Neural cell (in vitro differentiated cells): ENCODE data around the gene YWHAQ. TPM values are rescaled to one million over a fixed set of nuclear protein-coding genes. Genes with fewer than 3 reads are reported as not detected.
A peak's percentile ranks its signal among the peaks of the same experiment; 100 is the strongest.

Experiments used
- H2AFZ ChIP-seq: fragments of 200-600, 300-800 bp; sonication (generic), shearing (Covaris generic); 2 replicates; pipeline ENCODE4 v1.6.0; 2014; ENCODE audit warnings: low read depth, mild to moderate bottlenecking, antibody characterized with exemption, low read length, moderate library complexity
- H3F3A ChIP-seq: fragments of 200-600 bp; shearing (Covaris generic); 2 replicates; pipeline ENCODE4 v1.6.1; 2016; ENCODE audit warnings: mild to moderate bottlenecking, moderate library complexity, mixed read lengths, antibody characterized with exemption, low read length; ENCODE audit not compliant: insufficient read depth, poor library complexity, severe bottlenecking
- H3K27ac ChIP-seq: fragments of 200-600, 300-800 bp; sonication (generic), shearing (Covaris generic); 2 replicates; pipeline ENCODE4 v1.5.1; 2014; ENCODE audit warnings: mild to moderate bottlenecking, low read length, moderate library complexity
- H3K27me3 ChIP-seq: fragments of 300-800, 200-600 bp; sonication (generic), shearing (Covaris generic); 2 replicates; pipeline ENCODE4 v1.6.0; 2014; ENCODE audit warnings: mild to moderate bottlenecking, low read depth, low read length, moderate library complexity; ENCODE audit not compliant: insufficient read depth
- H3K36me3 ChIP-seq: fragments of 300-800, 200-600 bp; sonication (generic), shearing (Covaris generic); 2 replicates; pipeline ENCODE4 v1.5.1; 2014; ENCODE audit warnings: mild to moderate bottlenecking, antibody characterized with exemption, low read length, moderate library complexity; ENCODE audit not compliant: insufficient read depth
- H3K4me2 ChIP-seq: fragments of 300-800, 200-600 bp; sonication (generic), shearing (Covaris generic); 2 replicates; pipeline ENCODE4 v1.6.0; 2014; ENCODE audit warnings: mild to moderate bottlenecking, low read length
- H3K4me3 ChIP-seq: fragments of 300-800, 200-600 bp; sonication (generic), shearing (Covaris generic); 2 replicates; pipeline ENCODE4 v1.5.1; 2014; ENCODE audit warnings: mild to moderate bottlenecking, low read length, moderate library complexity
- H3K79me2 ChIP-seq: fragments of 200-600 bp; shearing (Covaris generic); replicated peaks from 2 replicates; pipeline ENCODE4 v1.6.0; 2014; ENCODE audit warnings: mild to moderate bottlenecking, low read length, moderate library complexity; ENCODE audit not compliant: insufficient read depth
- H3K9ac ChIP-seq: fragments of 300-800, 200-600 bp; sonication (generic), shearing (Covaris generic); 2 replicates; pipeline ENCODE4 v1.6.1; 2016; ENCODE audit warnings: mild to moderate bottlenecking, low read length, mixed read lengths
- H3K9me2 ChIP-seq: fragments of 200-600 bp; shearing (Covaris generic); 2 replicates; pipeline ENCODE4 v1.6.1; 2016; ENCODE audit warnings: mild to moderate bottlenecking, low read length, mixed read lengths; ENCODE audit not compliant: insufficient read depth
- H3K9me3 ChIP-seq: fragments of 200-600, 300-800 bp; sonication (generic), shearing (Covaris generic); 2 replicates; pipeline ENCODE4 v1.6.1; 2016; ENCODE audit warnings: mild to moderate bottlenecking, mixed run types, low read length, moderate library complexity, mixed read lengths
- H4K20me1 ChIP-seq: fragments of 200-600 bp; shearing (Covaris generic); 2 replicates; pipeline ENCODE4 v1.6.1; 2016; ENCODE audit warnings: mild to moderate bottlenecking, mixed run types; ENCODE audit not compliant: insufficient read depth
- CTCF ChIP-seq: fragments of 450-650 bp; IDR thresholded peaks from 2 replicates; pipeline ENCODE4 v1.5.1; 2014; ENCODE audit warnings: antibody characterized with exemption, mild to moderate bottlenecking, moderate library complexity; ENCODE audit not compliant: poor library complexity, severe bottlenecking
- EP300 ChIP-seq: fragments of 450-650 bp; conservative IDR thresholded peaks from 2 replicates; pipeline ENCODE4 v1.6.1; 2014; ENCODE audit warnings: antibody characterized with exemption, mild to moderate bottlenecking, moderate library complexity; ENCODE audit not compliant: poor library complexity, severe bottlenecking
- EZH2 ChIP-seq: fragments of 200-600, 300-800 bp; shearing (Covaris generic), sonication (generic); IDR thresholded peaks from 2 replicates; pipeline ENCODE4 v1.6.1; 2014; ENCODE audit warnings: antibody characterized with exemption, low read length, borderline replicate concordance, mild to moderate bottlenecking; ENCODE audit not compliant: insufficient read depth, poor library complexity, severe bottlenecking
- POLR2AphosphoS5 ChIP-seq: IDR thresholded peaks from 2 replicates; pipeline ENCODE4 v1.6.1; 2012
- RAD21 ChIP-seq: fragments of 450-650 bp; conservative IDR thresholded peaks from 2 replicates; pipeline ENCODE4 v1.6.1; 2014; ENCODE audit warnings: antibody characterized with exemption, mild to moderate bottlenecking, moderate library complexity
- REST ChIP-seq: IDR thresholded peaks from 2 replicates; pipeline ENCODE4 v1.6.1; 2012; ENCODE audit warnings: borderline replicate concordance
- TAF1 ChIP-seq: IDR thresholded peaks from 2 replicates; pipeline ENCODE4 v1.6.1; 2012; ENCODE audit warnings: low read depth
- polyA plus RNA-seq: library from polyadenylated mRNA; depleted of rRNA; stranded (reverse); fragments of >200 nt; gene quantifications from 2 replicates; pipeline ENCODE4 v1.2.3, GENCODE V29; 2014

The YWHAQ gene
- polyA plus RNA-seq, 1 donor from 2014 or later: 1,446 TPM

- H3K27me3 ChIP-seq: no peaks in the 10 kb centered on the region
- no peaks in the 10 kb centered on the region for H3K9me3 ChIP-seq
- TF ChIP-seq REST (no peak), EP300 (no peak), RAD21 (peak; percentile 33), CTCF (peak; percentile 33), TAF1 (no peak)
- H3K9ac ChIP-seq: peak overlapping the region; percentile 0
- no peak overlapping the region for H2AFZ ChIP-seq
- peak overlapping the region; percentile 12 for H3K27ac ChIP-seq
- H4K20me1 ChIP-seq: no peaks in the 10 kb centered on the region
- H3F3A ChIP-seq: no peaks in the 10 kb centered on the region
- no peaks in the 10 kb centered on the region for H3K36me3 ChIP-seq
- no peak overlapping the region for H3K4me2 ChIP-seq
- H3K9me2 ChIP-seq: no peaks in the 10 kb centered on the region
- H3K79me2 ChIP-seq: no peaks in the 10 kb centered on the region
- no peak overlapping the region for H3K4me3 ChIP-seq
These were observed 26.9 kb upstream of the YWHAQ start for GRCh38 chr2:9657731-9658130.

GRCh38 chr2:9657083-9657482 lies 26.3 kb upstream of the YWHAQ start:
- no peaks in the 10 kb centered on the region for H3K27me3 ChIP-seq
- H3K9me3 ChIP-seq: no peaks in the 10 kb centered on the region
- H2AFZ ChIP-seq: no peak overlapping the region
- TF ChIP-seq EP300: no peak
- no peak for TF ChIP-seq REST
- TF ChIP-seq EZH2: no peak
- TF ChIP-seq POLR2AphosphoS5: no peak
- no peak overlapping the region for H3K9ac ChIP-seq
- H3K4me3 ChIP-seq: no peak overlapping the region
- H3K79me2 ChIP-seq: no peaks in the 10 kb centered on the region
- no peaks in the 10 kb centered on the region for H3K36me3 ChIP-seq
- H3K4me2 ChIP-seq: no peak overlapping the region
- no peaks in the 10 kb centered on the region for H3F3A ChIP-seq
- no peak overlapping the region for H3K27ac ChIP-seq
- H4K20me1 ChIP-seq: no peaks in the 10 kb centered on the region
- H3K9me2 ChIP-seq: no peaks in the 10 kb centered on the region
